ENCODE results near the gene RSPH6A.

The RSPH6A gene

GRCh38 chr19:45769821-45770191 is 45.3 kb downstream of the RSPH6A start:
- H3K4me3 ChIP-seq (ENCODE audit: low read length): peak overlapping the region; percentile 58
- no peak for TF ChIP-seq CTCF (conservative IDR thresholded peaks at IDR 0.05; ENCODE audit: low read length)
- peak; percentile 54 for DNase-seq (ENCODE audit: low read depth)

- H3K4me3 ChIP-seq (ENCODE audit: low read length): peak within 1 kb of the TSS; percentile 91
- no peak for TF ChIP-seq CTCF (conservative IDR thresholded peaks at IDR 0.05; ENCODE audit: low read length)
- peak; percentile 98 for DNase-seq (ENCODE audit: low read depth)
Observed at GRCh38 chr19:45768984-45769782, 45.9 kb downstream of the RSPH6A start, which contains the start of gene SIX5. SIX5 (minus strand) TSS chr19:45769252; CDS start chr19:45768844, 408 bp downstream.

GRCh38 chr19:45768655-45768983 is 46.5 kb downstream of the RSPH6A start:
- TF ChIP-seq CTCF (conservative IDR thresholded peaks at IDR 0.05; ENCODE audit: low read length): no peak
- peak; percentile 63 for DNase-seq (ENCODE audit: low read depth)
- peak overlapping the region; percentile 91 for H3K4me3 ChIP-seq (ENCODE audit: low read length)

DNA sequence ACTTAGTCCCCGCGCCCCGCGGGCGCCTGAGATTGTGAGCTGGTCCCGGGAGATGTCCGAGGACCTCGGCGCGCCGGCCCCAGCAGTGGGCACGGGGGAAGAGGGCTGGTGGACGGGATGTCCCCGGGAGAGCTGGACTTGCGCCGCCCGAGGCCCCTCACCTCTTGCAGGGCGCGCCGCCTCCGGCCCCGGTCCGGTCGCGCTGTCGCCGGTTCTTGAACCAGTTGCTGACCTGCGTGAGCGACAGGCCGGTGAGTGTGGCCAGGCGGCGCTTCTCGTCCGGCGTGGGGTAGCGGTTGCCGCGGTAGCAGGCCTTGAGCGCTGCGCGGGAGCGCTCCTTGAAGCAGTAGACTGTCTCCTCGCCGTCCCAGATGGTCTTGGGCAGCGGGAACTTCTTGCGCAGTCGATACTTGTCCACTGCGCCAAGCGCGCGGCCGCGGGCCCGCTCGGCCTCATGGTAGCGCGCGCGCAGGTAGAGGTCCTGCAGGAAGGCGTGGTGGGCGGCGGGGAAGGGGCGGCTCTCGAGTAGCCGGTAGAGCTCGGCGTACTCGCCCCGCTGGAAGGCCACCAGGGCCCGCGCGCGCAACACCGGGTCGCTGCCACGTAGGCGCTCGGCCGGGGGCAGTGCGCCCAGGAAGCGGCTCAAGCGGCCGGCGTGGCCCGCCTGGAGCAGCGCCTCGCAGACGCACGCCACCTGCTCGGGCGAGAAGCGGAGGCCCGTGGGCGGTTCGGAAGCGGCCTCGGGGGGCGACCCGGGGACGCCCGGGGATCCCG is 47.0 kb downstream of the RSPH6A start:
- peak; percentile 73 for DNase-seq (ENCODE audit: low read depth)
- no peak for TF ChIP-seq CTCF (conservative IDR thresholded peaks at IDR 0.05; ENCODE audit: low read length)
- H3K4me3 ChIP-seq (ENCODE audit: low read length): peak overlapping the region; percentile 91

DNA sequence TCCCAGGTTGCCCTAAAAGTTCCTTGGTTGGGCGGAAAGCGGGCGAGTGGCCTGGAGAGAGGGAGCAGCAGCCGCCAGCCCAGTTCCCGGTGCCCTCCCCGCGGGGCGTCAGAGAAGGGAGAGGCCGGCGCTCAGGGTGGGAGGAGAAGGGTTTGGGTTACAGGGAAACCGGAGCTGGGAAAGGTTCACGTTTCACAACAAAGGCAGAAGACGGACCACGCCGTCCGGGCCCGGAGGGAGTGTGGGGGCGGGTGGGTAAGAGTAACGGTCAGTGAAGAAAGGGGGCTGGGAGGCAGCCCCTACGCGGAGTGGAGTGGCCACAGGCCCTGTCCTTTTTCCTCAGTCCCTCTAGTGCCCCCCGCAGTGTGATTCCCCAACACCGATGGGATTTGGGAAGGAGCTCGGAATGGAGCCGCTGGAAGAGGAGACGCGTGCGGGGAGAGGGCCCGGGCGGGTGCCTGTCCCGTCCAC is 47.7 kb downstream of the RSPH6A start:
- peak overlapping the region; percentile 91 for H3K4me3 ChIP-seq (ENCODE audit: low read length)
- peak; percentile 82 for DNase-seq (ENCODE audit: low read depth)
- TF ChIP-seq CTCF (conservative IDR thresholded peaks at IDR 0.05; ENCODE audit: low read length): no peak

GRCh38 chr19:45766869-45767346 is 48.2 kb downstream of the RSPH6A start:
- H3K4me3 ChIP-seq (ENCODE audit: low read length): peak overlapping the region; percentile 91
- no peak for DNase-seq (ENCODE audit: low read depth)
- TF ChIP-seq CTCF (conservative IDR thresholded peaks at IDR 0.05; ENCODE audit: low read length): no peak

All from AG10803 (cell line).